ENCODE measurements around the gene FANCD2.
A peak's percentile ranks its signal among the peaks of the same experiment; 100 is the strongest.
"Not testable (repeated sequence)": the region's sequence is repeated elsewhere in the genome, so short reads cannot be mapped to it uniquely, and the experiment has no call there.

Gene FANCD2

DNA sequence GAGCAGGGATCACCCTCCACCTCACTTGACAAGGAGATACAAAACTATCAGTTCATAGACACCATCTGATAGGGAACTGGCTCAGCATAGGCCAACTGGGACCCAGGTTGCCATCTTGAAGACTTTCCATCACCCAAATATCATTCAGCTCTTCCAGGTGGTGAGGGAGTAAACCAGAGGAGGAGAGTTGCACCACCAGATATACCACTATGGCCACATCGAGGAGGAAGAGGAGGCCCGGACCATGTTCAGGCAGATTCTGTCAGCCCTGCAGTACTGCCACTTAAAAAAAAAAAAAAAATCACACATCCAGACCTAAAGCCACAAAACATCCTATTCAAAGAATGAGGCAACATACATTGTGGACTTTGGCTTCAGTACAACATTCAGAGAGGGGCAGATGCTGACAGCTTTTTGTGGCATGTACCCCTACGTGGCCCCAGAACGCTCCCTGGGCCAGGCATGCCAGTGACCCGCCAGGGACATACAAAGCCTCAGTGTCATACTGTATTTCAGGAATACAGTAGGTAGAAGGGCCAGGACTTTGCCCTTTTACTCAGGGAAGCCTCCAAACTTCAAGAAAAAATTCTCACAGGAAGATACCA, 21.2 kb upstream of the FANCD2 start:
- H3K9me3 ChIP-seq (ENCODE audit: control insufficient read depth in 2 of 2, low read length in 2 of 2), result no peaks in the 10 kb centered on the region
- peaks cover 2 to 3% of the 10 kb centered on the region in 2 donors for H3K36me3 ChIP-seq (ENCODE audit: control insufficient read depth in 2 of 2, insufficient read depth in 2 of 2, low read length in 2 of 2)
- H3K27ac ChIP-seq (ENCODE audit: low read length), result no peak overlapping the region
- H3K27me3 ChIP-seq (ENCODE audit: control insufficient read depth in 1 of 2, insufficient read depth in 2 of 2, low read length in 2 of 2), result no peaks in the 10 kb centered on the region
- no peak overlapping the region for H3K4me3 ChIP-seq (ENCODE audit: low read length in 2 of 2)
- no peak overlapping the region for H3K9ac ChIP-seq (ENCODE audit: low read length in 2 of 2)
- H3K4me1 ChIP-seq (ENCODE audit: control insufficient read depth, insufficient read depth, low read length), result peaks cover 19% of the 10 kb centered on the region

DNA sequence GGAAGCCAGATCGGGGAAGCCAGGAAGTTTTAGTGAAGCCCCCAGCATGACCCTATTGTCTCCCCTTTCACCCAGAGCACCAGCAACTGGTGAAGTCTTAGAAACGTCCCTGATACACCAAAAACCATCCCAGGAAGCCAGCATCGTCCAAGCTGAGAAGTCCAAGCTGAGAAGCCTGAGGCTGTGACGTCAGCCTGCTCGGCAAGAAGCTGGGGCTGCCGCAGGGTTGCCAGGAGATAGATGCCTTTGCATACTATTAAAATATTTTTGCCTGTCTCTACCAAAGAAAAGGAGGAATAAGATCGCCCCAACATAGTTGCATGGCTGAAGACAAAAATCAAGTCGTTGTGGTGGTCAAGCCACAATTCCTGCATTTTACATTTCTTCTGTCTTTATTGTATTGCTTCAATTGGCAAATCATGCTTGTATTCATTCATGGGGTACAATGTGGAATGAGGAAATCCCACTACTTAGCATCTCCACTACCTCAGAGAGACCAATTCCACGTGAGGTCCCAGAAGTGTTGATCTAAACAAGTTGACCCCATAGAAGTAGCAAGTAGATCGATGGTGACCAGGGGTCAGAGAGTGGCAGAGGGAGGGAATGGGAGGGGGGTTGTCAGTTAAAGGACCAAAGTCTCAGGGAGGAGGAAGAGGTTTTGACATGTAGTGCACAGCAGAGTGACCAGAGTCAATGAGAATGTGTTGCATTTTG, 20.0 kb upstream of the FANCD2 start:
- Histone ChIP-seq H3K4me3 (ENCODE audit: low read length in 2 of 2) (no peak overlapping the region), H3K36me3 (ENCODE audit: control insufficient read depth in 2 of 2, insufficient read depth in 2 of 2, low read length in 2 of 2) (peaks cover 2 to 3% of the 10 kb centered on the region in 2 donors), H3K4me1 (ENCODE audit: control insufficient read depth, insufficient read depth, low read length) (peaks cover 28% of the 10 kb centered on the region), H3K9me3 (ENCODE audit: control insufficient read depth in 2 of 2, low read length in 2 of 2) (no peaks in the 10 kb centered on the region), H3K9ac (ENCODE audit: low read length in 2 of 2) (no peak overlapping the region), H3K27me3 (ENCODE audit: control insufficient read depth in 1 of 2, insufficient read depth in 2 of 2, low read length in 2 of 2) (no peaks in the 10 kb centered on the region), H3K27ac (ENCODE audit: low read length) (no peak overlapping the region)

GRCh38 chr3:10006762-10007090, 19.5 kb upstream of the FANCD2 start:
- Histone ChIP-seq H3K9ac (ENCODE audit: low read length in 2 of 2) (no peak overlapping the region), H3K4me3 (ENCODE audit: low read length in 2 of 2) (no peak overlapping the region), H3K36me3 (ENCODE audit: control insufficient read depth in 2 of 2, insufficient read depth in 2 of 2, low read length in 2 of 2) (peaks cover 2 to 3% of the 10 kb centered on the region in 2 donors), H3K9me3 (ENCODE audit: control insufficient read depth in 2 of 2, low read length in 2 of 2) (no peaks in the 10 kb centered on the region), H3K27me3 (ENCODE audit: control insufficient read depth in 1 of 2, insufficient read depth in 2 of 2, low read length in 2 of 2) (no peaks in the 10 kb centered on the region), H3K27ac (ENCODE audit: low read length) (no peak overlapping the region), H3K4me1 (ENCODE audit: control insufficient read depth, insufficient read depth, low read length) (peaks cover 33% of the 10 kb centered on the region)

DNA sequence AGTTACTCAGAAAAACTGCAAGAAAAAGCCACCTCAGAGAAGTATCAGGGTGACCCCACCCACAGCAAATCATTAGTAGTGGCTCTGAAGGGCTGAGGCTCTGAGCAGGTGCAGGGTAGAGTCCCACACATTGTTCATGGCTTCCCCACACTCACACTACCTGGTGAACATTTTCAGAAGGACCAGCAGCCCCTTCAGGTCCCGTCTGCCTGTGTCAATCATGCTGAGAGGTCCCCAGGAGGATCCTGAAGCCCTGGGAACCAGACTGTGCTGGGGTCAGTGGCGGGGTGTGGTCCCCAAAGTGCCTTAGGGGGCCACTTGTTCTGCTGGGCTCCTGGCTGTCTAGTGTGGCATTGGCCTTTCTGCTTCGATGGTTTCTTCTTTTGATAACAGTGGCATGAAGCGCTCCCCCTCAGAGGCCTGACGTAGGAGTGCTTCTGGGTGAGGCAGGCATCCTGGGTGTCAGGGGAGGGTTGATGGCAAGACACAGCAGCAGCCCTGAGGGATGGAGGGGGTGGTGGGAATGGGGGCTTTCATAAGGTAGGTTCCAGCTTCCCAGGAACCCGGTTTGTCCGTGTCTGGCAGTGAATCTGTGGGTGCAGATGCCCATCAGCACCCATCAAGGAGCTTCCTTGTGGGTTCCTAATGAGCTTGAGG, 19.0 kb upstream of the FANCD2 start:
- H3K4me3 ChIP-seq (ENCODE audit: low read length in 2 of 2), result no peak overlapping the region
- no peak overlapping the region for H3K27ac ChIP-seq (ENCODE audit: low read length)
- H3K9ac ChIP-seq (ENCODE audit: low read length in 2 of 2), result no peak overlapping the region

GRCh38 chr3:10008216-10008587, 18.0 kb upstream of the FANCD2 start:
- H3K27me3 ChIP-seq (ENCODE audit: control insufficient read depth in 1 of 2, insufficient read depth in 2 of 2, low read length in 2 of 2); H3K9me3 ChIP-seq (ENCODE audit: control insufficient read depth in 2 of 2, low read length in 2 of 2); H3K9ac ChIP-seq (ENCODE audit: low read length in 2 of 2); H3K36me3 ChIP-seq (ENCODE audit: control insufficient read depth in 2 of 2, insufficient read depth in 2 of 2, low read length in 2 of 2); H3K27ac ChIP-seq (ENCODE audit: low read length): not testable (repeated sequence)
- Histone ChIP-seq H3K4me1 (ENCODE audit: control insufficient read depth, insufficient read depth, low read length) (peaks cover 33% of the 10 kb centered on the region), H3K4me3 (ENCODE audit: low read length in 2 of 2) (peak overlapping the region; percentile 70 to 81)

More for the DNA sequence above, 19.0 kb upstream of the FANCD2 start:
- Histone ChIP-seq H3K9me3 (ENCODE audit: control insufficient read depth in 2 of 2, low read length in 2 of 2) (no peaks in the 10 kb centered on the region), H3K36me3 (ENCODE audit: control insufficient read depth in 2 of 2, insufficient read depth in 2 of 2, low read length in 2 of 2) (peaks cover 2 to 3% of the 10 kb centered on the region in 2 donors), H3K4me1 (ENCODE audit: control insufficient read depth, insufficient read depth, low read length) (peaks cover 33% of the 10 kb centered on the region), H3K27me3 (ENCODE audit: control insufficient read depth in 1 of 2, insufficient read depth in 2 of 2, low read length in 2 of 2) (no peaks in the 10 kb centered on the region)

DNA sequence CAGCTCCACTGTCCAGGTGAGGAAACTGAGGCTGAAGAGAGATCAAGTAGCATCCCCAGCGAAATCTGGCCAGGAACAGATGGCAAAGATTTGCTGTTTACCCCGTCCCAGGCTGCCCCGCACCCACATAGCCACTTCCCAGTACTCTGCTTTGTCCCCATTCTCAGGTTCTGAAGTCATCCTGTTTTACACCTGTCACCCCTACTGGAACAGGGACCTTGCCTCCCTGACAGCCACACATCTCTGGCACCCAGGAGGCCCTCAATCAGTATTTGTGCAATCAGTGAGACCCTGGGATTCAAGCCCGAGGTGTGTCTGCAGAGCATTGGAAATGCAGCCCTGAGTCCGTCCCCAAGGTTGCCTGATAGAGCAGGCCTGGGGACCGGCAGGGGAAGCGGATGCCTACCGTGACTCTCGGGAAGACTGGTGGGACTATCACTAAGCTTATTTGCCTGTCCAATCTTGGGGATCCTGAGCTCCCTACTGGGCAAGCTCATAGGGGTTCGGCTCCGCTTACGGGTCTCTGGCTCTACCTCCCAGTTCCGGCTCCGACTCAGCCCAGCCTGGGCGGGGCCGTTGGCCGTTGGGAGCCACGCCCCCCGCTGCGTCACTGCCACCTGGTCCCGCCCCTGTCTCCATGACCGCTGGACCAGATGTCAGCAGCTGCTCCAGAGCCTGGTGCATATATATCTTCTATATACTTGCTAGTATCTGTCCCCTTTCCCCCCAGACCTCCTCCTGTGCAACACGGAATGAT, 17.5 kb upstream of the FANCD2 start:
- Histone ChIP-seq H3K9me3 (ENCODE audit: control insufficient read depth in 2 of 2, low read length in 2 of 2) (no peaks in the 10 kb centered on the region), H3K4me3 (ENCODE audit: low read length in 2 of 2) (peak overlapping the region; percentile 70 to 81), H3K27ac (ENCODE audit: low read length) (no peak overlapping the region), H3K27me3 (ENCODE audit: control insufficient read depth in 1 of 2, insufficient read depth in 2 of 2, low read length in 2 of 2) (no peaks in the 10 kb centered on the region), H3K36me3 (ENCODE audit: control insufficient read depth in 2 of 2, insufficient read depth in 2 of 2, low read length in 2 of 2) (peaks cover 0 to under 1% of the 10 kb centered on the region in 2 donors), H3K4me1 (ENCODE audit: control insufficient read depth, insufficient read depth, low read length) (peaks cover 33% of the 10 kb centered on the region), H3K9ac (ENCODE audit: low read length in 2 of 2) (peak overlapping the region; percentile 60 to 69)

- no peaks in the 10 kb centered on the region for H3K36me3 ChIP-seq (ENCODE audit: control insufficient read depth in 2 of 2, insufficient read depth in 2 of 2, low read length in 2 of 2)
- H3K9ac ChIP-seq (ENCODE audit: low read length in 2 of 2), result peak overlapping the region; percentile 55 to 73
- H3K27me3 ChIP-seq (ENCODE audit: control insufficient read depth in 1 of 2, insufficient read depth in 2 of 2, low read length in 2 of 2), result no peaks in the 10 kb centered on the region
- H3K27ac ChIP-seq (ENCODE audit: low read length), result peak overlapping the region; percentile 37
- H3K4me3 ChIP-seq (ENCODE audit: low read length in 2 of 2), result peak overlapping the region; percentile 66 to 86
- H3K9me3 ChIP-seq (ENCODE audit: control insufficient read depth in 2 of 2, low read length in 2 of 2), result no peaks in the 10 kb centered on the region
- peaks cover 40% of the 10 kb centered on the region for H3K4me1 ChIP-seq (ENCODE audit: control insufficient read depth, insufficient read depth, low read length)
These were observed 15.8 kb upstream of the FANCD2 start for GRCh38 chr3:10010421-10010877.

- Histone ChIP-seq H3K36me3 (ENCODE audit: control insufficient read depth in 2 of 2, insufficient read depth in 2 of 2, low read length in 2 of 2) (no peaks in the 10 kb centered on the region), H3K9ac (ENCODE audit: low read length in 2 of 2) (peak overlapping the region; percentile 55 to 73), H3K4me1 (ENCODE audit: control insufficient read depth, insufficient read depth, low read length) (peaks cover 45% of the 10 kb centered on the region), H3K9me3 (ENCODE audit: control insufficient read depth in 2 of 2, low read length in 2 of 2) (no peaks in the 10 kb centered on the region), H3K27ac (ENCODE audit: low read length) (peak overlapping the region; percentile 53), H3K27me3 (ENCODE audit: control insufficient read depth in 1 of 2, insufficient read depth in 2 of 2, low read length in 2 of 2) (no peaks in the 10 kb centered on the region), H3K4me3 (ENCODE audit: low read length in 2 of 2) (peak overlapping the region; percentile 66 to 86)
These were observed 15.3 kb upstream of the FANCD2 start for GRCh38 chr3:10010878-10011465.

DNA sequence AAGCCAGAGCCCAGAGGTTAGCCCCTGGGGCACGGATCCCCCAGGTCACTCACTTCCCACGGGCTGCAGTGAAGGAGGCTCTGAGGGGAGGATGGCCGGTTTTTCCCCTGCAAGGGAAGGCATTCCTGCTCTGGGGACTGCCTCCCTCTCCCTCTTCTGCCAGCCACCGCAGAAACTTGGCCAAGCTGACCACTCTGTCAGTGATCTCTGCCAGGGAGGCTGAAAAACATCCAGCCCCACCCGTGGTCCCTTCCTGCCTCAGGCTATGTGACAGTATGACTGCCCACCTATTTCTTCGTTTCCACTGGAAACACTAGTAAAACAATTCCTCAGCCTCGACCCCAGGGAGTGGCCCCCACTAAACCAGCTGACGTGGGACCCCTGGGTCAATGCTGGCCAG, 14.6 kb upstream of the FANCD2 start:
- Histone ChIP-seq H3K4me1 (ENCODE audit: control insufficient read depth, insufficient read depth, low read length) (peaks cover 47% of the 10 kb centered on the region), H3K27me3 (ENCODE audit: control insufficient read depth in 1 of 2, insufficient read depth in 2 of 2, low read length in 2 of 2) (no peaks in the 10 kb centered on the region), H3K36me3 (ENCODE audit: control insufficient read depth in 2 of 2, insufficient read depth in 2 of 2, low read length in 2 of 2) (no peaks in the 10 kb centered on the region), H3K27ac (ENCODE audit: low read length) (peak overlapping the region; percentile 53), H3K9me3 (ENCODE audit: control insufficient read depth in 2 of 2, low read length in 2 of 2) (no peaks in the 10 kb centered on the region), H3K9ac (ENCODE audit: low read length in 2 of 2) (no peak overlapping the region), H3K4me3 (ENCODE audit: low read length in 2 of 2) (peak overlapping the region; percentile 25 to 86)

GRCh38 chr3:10012106-10012505, 14.1 kb upstream of the FANCD2 start:
- no peak overlapping the region for H3K9ac ChIP-seq (ENCODE audit: low read length in 2 of 2)
- H3K4me1 ChIP-seq (ENCODE audit: control insufficient read depth, insufficient read depth, low read length), result peaks cover 47% of the 10 kb centered on the region
- H3K27me3 ChIP-seq (ENCODE audit: control insufficient read depth in 1 of 2, insufficient read depth in 2 of 2, low read length in 2 of 2), result no peaks in the 10 kb centered on the region
- H3K27ac ChIP-seq (ENCODE audit: low read length), result no peak overlapping the region
- no peaks in the 10 kb centered on the region for H3K36me3 ChIP-seq (ENCODE audit: control insufficient read depth in 2 of 2, insufficient read depth in 2 of 2, low read length in 2 of 2)
- H3K4me3 ChIP-seq (ENCODE audit: low read length in 2 of 2), result no peak overlapping the region
- no peaks in the 10 kb centered on the region for H3K9me3 ChIP-seq (ENCODE audit: control insufficient read depth in 2 of 2, low read length in 2 of 2)
